GM18951 (cell line): ENCODE measurements around the gene TRIM16.
"Not testable (repeated sequence)": the region's sequence is repeated elsewhere in the genome, so short reads cannot be mapped to it uniquely, and the experiment has no call there.

ENCODE experiments used
- POLR2A ChIP-seq: IDR thresholded peaks from 4 replicates; pipeline ENCODE4 v1.6.1; 2011; ENCODE audit warnings: mild to moderate bottlenecking; ENCODE audit not compliant: insufficient read length, insufficient read depth; ENCODE audit errors: extremely low read depth
- in situ Hi-C: fragments of 300-500 bp; cut with MboI; formaldehyde crosslinking; loops from one replicate; pipeline ENCODE4 v1.12.0; 2022; ENCODE audit warnings: low sequenced_read_pairs, mixed read lengths, inconsistent platforms; ENCODE audit not compliant: unreplicated experiment

The TRIM16 gene

GRCh38 chr17:15649861-15650421, 34.2 kb downstream of the TRIM16 start:
- TF ChIP-seq POLR2A = no peak
- in situ Hi-C loops = no loop called here

- no peak for TF ChIP-seq POLR2A
- in situ Hi-C loops = no loop called here
Observed at GRCh38 chr17:15648386-15648785, 35.7 kb downstream of the TRIM16 start.

GRCh38 chr17:15645942-15646312, 38.2 kb downstream of the TRIM16 start:
- in situ Hi-C loops = not testable (repeated sequence)

GRCh38 chr17:15645099-15645941, 38.8 kb downstream of the TRIM16 start:
- in situ Hi-C loops = not testable (repeated sequence)

- in situ Hi-C loops = not testable (repeated sequence)
Observed at GRCh38 chr17:15642505-15643251, 41.4 kb downstream of the TRIM16 start.

- in situ Hi-C loops = not testable (repeated sequence)
Observed at GRCh38 chr17:15642014-15642413, 42.1 kb downstream of the TRIM16 start.

GRCh38 chr17:15630930-15631453, 53.1 kb downstream of the TRIM16 start:
- in situ Hi-C loops = not testable (repeated sequence)

- in situ Hi-C loops = not testable (repeated sequence)
Observed at GRCh38 chr17:15629991-15630390, 54.1 kb downstream of the TRIM16 start.

- in situ Hi-C loops = not testable (repeated sequence)
Observed at GRCh38 chr17:15623661-15624209, 60.4 kb downstream of the TRIM16 start.

GRCh38 chr17:15623255-15623654, 60.9 kb downstream of the TRIM16 start:
- in situ Hi-C loops = not testable (repeated sequence)

- in situ Hi-C loops = not testable (repeated sequence)
Observed at GRCh38 chr17:15622124-15622523, 62.0 kb downstream of the TRIM16 start.

- in situ Hi-C loops = not testable (repeated sequence)
Observed at GRCh38 chr17:15619331-15620058, 64.6 kb downstream of the TRIM16 start, which contains the start of gene FBXW10B. FBXW10B (minus strand) TSS chr17:15619704; CDS start chr17:15619512, 192 bp downstream.

GRCh38 chr17:15616828-15617227, 67.3 kb downstream of the TRIM16 start:
- in situ Hi-C loops = not testable (repeated sequence)

- in situ Hi-C loops = not testable (repeated sequence)
Observed at GRCh38 chr17:15615850-15616249, 68.3 kb downstream of the TRIM16 start.

- in situ Hi-C loops = not testable (repeated sequence)
Observed at GRCh38 chr17:15613111-15613510, 71.0 kb downstream of the TRIM16 start.

- in situ Hi-C loops = not testable (repeated sequence)
Observed at GRCh38 chr17:15592960-15593359, 91.2 kb downstream of the TRIM16 start.

GRCh38 chr17:15591986-15592385, 92.1 kb downstream of the TRIM16 start:
- in situ Hi-C loops = not testable (repeated sequence)

GRCh38 chr17:15590844-15591243, 93.3 kb downstream of the TRIM16 start:
- in situ Hi-C loops = not testable (repeated sequence)
